A549 treated with Mapracorat at 1 μM for 4 hours (cell line): ENCODE results near the gene STIP1. TPM values are rescaled to one million over a fixed set of nuclear protein-coding genes. Genes with fewer than 3 reads are reported as not detected.

Experiments
- total RNA-seq: library from RNA; stranded (reverse); fragments of 200-300 nt; extraction: Qiagen RNA extraction; gene quantifications from 5 replicates; pipeline ENCODE4 v1.2.3, GENCODE V29; 2022

The STIP1 gene
- total RNA-seq, result 221 to 250 TPM (median 241 TPM) in 5 replicates

DNA sequence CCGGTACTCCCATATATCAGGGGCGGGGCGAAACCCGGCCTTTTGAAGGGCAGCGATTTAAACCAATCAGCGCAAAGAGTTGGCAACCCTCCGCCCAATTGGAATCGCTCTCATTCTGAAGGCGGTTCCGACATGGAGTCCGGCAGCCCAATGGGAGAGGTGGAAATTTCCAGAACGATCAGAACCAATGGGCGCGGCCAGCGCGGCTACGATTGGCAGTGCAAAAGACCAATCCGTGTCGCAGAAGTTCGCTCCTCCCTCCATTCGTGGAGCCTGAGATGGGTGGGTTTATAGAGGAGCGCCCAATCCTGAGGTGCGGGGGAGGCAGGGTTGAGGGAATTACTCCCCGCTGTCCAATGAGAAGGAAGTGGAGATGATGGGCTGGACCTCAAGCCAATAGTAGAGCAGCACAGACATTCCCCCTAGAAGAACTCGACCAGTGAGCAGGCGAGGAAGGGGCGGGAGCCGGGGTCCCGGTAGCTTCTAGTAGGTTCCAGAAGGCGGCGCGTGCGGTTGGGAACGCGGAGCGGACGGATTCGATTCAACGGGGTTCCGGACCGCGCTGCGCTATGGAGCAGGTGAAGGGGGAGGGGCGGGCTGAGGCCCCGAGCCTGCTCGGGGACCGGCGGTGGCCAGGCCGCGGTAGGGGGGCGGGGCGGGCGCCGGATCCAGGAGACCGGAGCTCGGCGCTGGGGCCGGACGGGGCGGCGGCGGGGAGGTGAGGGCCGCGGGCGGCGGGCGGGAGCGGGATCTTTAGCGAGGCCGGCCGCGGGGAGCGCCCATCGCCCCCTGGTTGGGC, at the start of gene STIP1:
Gene STIP1, plus strand, starts transcription at position 479 of the 799 bp plus-strand sequence. Its CDS starts 91 bp downstream, at position 570.

DNA sequence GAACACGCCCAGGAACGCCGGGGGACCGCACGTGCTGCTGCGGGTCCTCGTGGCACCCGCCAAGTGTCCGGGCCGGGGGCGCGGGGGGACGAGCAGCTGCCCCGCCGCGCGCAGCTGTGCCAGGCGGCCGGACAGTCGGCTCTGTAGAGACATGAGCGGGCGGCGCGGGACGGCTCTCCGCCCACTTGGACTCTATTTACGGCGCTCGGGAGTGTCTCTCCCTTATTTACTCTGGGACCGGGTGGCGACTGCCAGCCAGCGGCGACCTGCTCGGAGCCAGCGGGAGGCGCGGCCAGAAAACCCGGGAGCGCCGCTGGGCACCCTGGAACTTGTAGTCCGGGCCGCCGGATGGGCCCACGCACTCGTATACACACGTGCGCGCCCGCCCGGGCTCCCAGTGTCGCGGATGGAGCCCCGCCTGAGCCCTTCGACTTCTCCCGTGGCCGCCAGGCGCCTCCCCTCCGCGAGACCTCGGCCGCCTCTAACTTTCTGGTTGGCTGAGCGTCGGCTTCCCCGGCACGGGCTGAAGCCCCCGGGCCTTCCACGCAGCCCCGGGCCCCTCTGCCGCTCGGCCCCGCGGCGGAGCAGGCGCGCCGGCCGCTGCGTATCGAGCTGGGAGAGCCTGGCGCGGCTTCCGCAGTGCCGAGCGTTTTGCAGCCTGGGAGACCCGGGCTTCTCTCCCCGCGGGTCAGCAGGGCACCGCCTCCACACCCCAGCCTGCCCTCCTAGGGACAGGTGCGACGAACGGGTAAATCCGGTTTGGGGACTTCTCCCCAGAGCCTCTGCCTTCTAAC, 19.9 kb upstream of the STIP1 start, which contains the start of gene MACROD1:
Gene MACROD1, minus strand, starts transcription at position 272 of the 794 bp plus-strand sequence. Its CDS starts 119 bp downstream, at position 153.

DNA sequence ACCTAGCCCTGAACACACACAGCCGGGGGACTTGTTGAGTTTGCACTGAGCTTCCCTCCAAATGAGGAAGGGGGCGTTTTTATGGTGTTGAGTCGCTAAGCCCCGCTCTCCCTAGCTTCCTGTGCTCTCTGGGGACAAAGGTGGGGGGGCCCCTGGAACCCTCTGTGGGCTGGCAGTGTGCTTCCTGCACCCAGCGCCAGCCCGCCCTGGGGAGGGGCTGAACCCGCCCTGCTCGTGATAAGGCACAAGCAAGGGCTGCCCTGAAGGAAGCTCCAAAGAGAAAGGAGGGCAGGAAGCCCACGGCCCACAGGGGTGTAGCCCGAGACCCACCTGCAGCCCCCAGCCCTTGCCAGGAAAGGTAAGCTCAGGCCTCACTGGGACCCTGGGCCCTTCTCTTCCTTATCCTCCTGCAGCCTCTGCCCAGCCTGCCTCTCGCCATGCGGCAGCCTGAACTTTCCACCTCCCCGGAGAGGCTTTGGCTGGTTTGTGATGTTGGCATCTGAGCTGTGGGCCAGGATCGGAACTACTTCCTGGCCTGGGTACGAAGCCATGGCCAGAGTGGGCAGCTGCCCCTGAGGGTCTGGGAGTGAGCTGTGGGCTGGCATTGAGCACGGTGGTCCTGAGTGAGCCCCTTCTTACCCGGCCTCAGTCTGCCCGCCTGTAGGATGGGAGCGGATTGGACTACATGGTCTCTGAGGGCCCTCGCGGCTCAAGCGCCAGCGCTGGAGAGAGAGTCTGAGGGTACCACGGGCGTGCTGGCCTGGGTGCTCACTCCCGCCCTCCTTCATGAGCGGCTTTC, 20.7 kb downstream of the STIP1 start, which contains the start of gene FERMT3:
Gene FERMT3, plus strand, starts transcription at position 265 of the 799 bp plus-strand sequence. CDS start 644 bp downstream, outside the sequence.

DNA sequence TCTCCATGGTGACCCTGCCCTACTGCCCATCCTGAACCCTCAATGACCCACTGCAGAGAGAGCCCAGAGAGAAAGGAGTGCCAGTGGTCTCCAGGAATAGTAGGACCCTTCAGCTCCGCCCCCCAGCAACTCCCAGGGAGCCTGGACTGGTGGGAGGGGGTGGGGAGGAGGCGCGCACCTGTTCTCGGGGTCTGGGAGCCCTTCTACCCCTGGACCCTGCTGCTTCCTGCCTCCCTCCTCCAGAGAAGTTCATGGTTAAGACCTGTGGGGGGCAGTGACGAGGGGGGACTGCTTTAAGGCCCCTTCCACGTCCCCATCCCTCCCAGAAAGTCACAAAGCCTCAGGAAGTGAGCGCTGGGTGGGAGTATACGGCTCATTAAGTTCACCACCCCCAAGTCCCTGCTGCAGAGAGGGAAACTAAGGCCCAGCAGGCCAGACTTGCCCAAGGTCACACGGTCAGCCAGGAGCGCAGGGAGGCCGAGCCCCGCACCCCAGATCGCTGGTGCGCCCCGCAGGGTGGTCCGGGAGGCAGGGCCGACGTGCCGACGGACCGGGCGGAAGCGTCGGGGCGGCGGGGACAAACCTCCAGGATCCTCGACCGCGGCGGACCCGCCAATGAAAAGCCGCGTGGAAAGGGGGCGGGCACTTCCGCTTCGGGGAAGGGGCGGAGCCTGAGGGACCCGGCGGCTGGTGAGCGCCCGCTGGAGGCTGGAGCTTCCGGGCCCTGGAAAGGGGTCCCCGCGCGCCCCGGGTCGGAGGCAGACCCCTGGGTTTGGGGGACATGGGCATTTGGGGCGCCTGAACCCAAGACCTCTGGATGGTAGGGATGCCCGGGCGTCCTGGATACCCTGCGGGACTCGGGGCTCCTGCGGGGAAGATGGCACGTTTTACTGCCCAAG, 39.9 kb downstream of the STIP1 start, which contains the start of the genes NUDT22 and TRPT1:
Gene NUDT22, plus strand, starts transcription at position 667 of the 899 bp plus-strand sequence. CDS start 379 bp downstream, outside the sequence.
Gene TRPT1, minus strand, starts transcription at position 579 of the 899 bp plus-strand sequence. Its CDS starts 326 bp downstream, at position 253.

DNA sequence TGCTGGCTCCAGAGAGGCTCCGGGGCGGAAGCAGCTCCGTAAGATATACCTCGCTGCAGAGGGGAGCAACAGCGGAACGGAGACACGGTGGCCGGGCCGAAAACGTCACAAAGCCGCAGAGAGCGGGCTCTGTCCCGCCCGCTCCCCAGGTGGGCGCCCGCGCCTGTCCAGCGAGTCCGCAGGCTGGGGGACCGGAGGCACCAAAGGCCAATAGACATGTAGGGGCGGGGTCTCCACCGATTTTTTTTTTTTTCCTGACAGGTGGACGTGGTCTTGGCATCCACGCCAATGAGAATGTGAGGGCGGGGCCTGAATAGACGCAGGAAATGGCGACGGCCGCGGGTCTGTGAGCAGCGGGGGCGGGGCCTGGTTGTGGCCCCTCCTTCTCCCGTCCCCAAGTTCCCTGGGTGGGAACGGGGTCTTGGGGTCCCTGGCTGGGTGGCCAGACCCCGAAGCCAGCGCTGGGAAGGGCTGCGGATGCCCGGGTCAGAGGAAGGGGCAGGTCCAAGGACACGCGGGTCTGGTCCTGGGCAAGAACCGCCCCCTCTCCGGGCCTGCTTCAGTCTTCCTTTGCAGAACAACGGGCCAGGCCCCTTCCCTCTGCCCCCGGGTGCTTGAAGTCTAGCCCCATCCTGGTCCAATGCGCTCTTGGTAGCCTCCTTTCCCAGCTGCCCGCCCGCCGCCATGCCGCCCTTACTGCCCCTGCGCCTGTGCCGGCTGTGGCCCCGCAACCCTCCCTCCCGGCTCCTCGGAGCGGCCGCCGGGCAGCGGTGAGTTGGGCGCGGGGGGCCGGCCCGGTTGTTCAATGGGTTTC, 44.4 kb downstream of the STIP1 start, which contains the start of gene DNAJC4:
Gene DNAJC4, plus strand, starts transcription at position 378 of the 814 bp plus-strand sequence. Its CDS starts 307 bp downstream, at position 685.

DNA sequence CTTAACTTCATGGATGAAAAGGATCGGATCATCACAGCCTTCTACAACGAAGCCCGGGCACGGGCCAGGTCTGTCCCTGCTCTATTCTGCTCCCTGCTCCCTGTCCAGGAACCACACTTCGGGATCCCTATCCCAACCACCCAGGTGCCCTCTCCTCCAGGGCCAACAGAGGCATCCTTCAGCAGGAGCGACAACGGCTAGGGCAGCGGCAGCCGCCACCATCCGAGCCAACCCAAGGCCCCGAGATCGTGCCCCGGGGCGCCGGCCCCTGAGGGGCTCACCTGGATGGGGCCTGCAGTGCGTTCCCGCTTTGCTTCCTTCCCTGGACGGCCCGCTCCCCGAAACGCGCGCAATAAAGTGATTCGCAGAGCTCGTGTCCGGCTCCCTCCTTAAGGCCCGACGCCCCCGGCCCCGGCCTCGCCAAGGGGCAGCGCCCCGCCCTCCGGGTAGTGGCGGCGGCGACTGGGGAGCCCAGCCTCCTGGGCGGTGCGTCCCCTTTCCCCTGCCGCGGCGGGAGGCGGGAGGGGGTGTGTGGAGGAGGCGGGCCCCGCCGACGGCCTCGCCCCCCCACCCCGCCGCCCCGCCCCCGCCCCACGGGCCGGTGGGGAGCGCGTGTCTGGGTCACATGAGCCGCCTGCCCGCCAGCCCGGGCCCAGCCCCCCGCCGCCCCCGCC, 48.1 kb downstream of the STIP1 start, which contains the start of gene VEGFB:
Gene VEGFB, plus strand, starts transcription at position 672 of the 674 bp plus-strand sequence. CDS start 250 bp downstream, outside the sequence.

DNA sequence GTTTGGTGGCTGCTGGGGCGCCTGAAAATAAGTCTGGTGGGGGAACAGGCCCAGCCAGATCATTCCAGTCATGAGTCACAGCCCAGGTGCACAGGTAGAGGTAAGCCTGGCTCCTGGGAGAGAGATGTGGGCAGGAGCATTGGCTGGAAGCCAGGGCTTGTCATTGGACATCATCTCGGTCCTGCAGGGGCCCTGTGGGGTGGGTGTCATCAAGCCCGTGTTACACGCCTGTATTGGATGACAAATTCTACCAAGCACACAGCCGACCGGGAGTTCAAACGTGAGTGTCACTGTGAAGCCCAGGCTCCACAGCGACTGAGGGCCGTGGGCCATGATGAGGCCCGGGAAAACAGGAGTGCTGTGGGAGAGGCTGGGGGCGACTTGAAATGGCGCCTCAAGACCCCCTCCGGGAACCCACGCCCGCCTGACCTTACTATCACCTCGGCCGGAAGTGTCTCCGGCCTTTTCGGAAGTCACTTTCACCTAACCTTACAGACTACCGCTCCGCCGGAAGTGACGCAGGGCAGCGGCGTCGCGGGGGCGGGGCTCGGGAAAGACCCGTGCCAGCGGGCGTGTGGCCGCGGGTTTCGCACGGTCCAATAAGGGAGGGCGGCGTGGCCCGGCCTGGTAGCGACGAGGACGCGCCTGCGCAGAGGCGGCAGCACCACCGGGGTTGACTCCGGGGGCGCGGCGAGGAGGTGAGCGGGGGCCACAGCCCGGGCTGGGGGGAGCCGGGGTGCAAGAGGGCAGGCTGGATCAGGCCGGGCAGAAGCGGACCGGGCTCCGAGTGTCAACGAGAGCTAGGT, 54.7 kb downstream of the STIP1 start, which contains the start of gene FKBP2:
Gene FKBP2, plus strand, starts transcription at position 661 of the 806 bp plus-strand sequence. CDS start 1,293 bp downstream, outside the sequence.

DNA sequence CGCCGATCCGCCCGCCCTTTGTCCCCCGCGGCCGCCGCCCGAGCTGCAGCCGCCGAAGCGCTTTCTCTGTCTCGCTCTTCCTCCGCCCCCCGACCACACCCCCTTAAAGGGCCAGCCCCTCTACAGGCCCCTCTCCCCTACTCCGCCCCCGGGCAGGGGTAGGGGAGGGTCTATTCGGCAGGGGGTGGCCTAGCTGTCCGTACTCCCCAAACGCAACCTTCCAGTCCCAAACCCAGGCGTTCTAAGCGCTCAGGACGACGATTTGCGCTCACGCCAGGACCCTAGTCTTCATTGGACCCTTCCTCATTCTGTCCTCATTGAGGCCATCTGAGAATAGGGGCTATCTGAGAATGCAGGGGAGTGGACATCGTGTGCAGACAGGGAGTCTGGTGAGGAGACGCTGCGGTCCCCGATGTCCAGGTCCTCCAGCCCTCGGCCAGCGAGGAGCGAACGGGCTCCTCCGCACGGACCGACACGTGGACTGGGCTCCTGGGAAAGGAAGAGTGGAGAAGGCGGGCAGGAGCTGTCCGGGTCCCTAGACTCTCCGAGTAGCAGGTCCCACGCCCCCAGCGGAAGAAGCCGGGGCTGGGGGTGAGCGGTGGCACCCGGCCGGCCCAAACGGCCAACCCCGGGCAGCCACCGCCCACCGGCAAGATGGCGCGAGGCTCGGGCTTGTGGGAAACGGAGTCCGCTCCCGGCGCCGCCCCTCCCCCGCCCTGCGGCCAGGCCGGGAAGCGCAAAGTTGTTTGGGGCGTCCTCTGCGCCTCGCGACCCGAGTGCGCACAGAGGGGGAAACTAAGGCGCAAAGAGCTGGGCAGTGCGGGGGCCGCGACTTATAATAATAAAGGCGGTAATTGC, 61.1 kb downstream of the STIP1 start, which contains the start of gene PPP1R14B:
Gene PPP1R14B, minus strand, starts transcription at position 73 of the 858 bp plus-strand sequence. CDS start 270 bp downstream, outside the sequence.

DNA sequence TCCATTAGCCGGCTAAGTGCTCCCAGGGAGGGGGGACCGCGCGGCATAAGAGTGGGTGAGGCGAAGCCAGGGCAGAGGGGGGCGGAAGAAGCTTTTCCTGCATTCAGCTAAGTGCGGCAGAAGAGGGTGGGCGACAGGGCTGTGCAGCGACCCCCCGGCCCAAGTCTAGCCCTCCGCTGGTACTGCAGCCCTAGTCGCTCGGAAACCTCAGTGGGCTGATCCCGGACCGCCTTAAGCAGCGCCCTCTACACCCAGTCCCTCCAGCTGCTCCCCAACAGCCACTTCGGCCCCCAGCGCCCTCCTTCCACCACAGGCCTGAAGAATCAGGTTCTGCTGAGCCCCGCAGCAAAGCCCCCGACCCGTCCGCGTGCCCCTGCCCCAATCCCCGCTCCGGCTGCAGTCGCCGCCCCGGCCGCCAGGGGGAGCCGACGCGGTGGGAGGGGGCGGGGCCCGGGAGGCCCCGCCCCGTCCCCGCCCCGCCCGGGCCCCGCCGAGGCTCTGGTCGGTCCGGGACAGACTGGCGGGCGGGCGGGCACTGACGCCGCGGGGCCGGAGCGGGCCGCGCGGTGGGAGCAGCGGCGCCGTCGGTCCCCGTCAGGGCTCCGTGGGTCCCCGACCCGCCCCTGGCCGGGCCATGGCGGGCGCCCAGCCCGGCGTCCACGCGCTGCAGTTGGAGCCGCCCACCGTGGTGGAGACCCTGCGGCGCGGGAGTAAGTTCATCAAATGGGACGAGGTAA, 65.2 kb downstream of the STIP1 start, which contains the start of gene PLCB3:
Gene PLCB3, plus strand, starts transcription at position 515 of the 737 bp plus-strand sequence. Its CDS starts 120 bp downstream, at position 635.

Other genes starting within 250 kb of the STIP1 start
- gene NAA40, start 247.2 kb upstream of the STIP1 start, total RNA-seq, result 12.8 to 19.1 TPM (median 16.3 TPM) in 5 replicates
- gene COX8A, start 211.6 kb upstream of the STIP1 start, total RNA-seq, result 701 to 1,124 TPM (median 971 TPM) in 5 replicates
- 114 to 129 TPM (median 127 TPM) in 5 replicates for gene OTUB1, start 199.7 kb upstream of the STIP1 start, total RNA-seq
- 0.03 to 0.10 TPM (median 0.06 TPM) in 4 of 5 replicates, not detected in the other for gene FLRT1, start 150.2 kb upstream of the STIP1 start, total RNA-seq
- 11.4 to 17.0 TPM (median 13.6 TPM) in 5 replicates for gene MACROD1, start 20.1 kb upstream of the STIP1 start, total RNA-seq
- gene FERMT3, start 20.6 kb downstream of the STIP1 start, total RNA-seq, result 0.52 to 2.3 TPM (median 1.5 TPM) in 5 replicates
- 19.7 to 25.1 TPM (median 23.2 TPM) in 5 replicates for gene TRPT1, start 40.0 kb downstream of the STIP1 start, total RNA-seq
- 30.1 to 40.4 TPM (median 39.0 TPM) in 5 replicates for gene NUDT22, start 40.1 kb downstream of the STIP1 start, total RNA-seq
- gene DNAJC4, start 44.4 kb downstream of the STIP1 start, total RNA-seq, result 17.3 to 22.9 TPM (median 19.6 TPM) in 5 replicates
- 34.1 to 50.0 TPM (median 49.1 TPM) in 5 replicates for gene VEGFB, start 48.4 kb downstream of the STIP1 start, total RNA-seq
- gene FKBP2, start 54.9 kb downstream of the STIP1 start, total RNA-seq, result 124 to 151 TPM (median 130 TPM) in 5 replicates
- 240 to 390 TPM (median 370 TPM) in 5 replicates for gene PPP1R14B, start 60.8 kb downstream of the STIP1 start, total RNA-seq
- gene PLCB3, start 65.4 kb downstream of the STIP1 start, total RNA-seq, result 16.0 to 22.8 TPM (median 20.0 TPM) in 5 replicates
- 72.9 to 96.6 TPM (median 94.9 TPM) in 5 replicates for gene BAD, start 98.5 kb downstream of the STIP1 start, total RNA-seq
- 31.9 to 53.0 TPM (median 47.6 TPM) in 5 replicates for gene GPR137, start 99.7 kb downstream of the STIP1 start, total RNA-seq
- gene KCNK4, start 105.1 kb downstream of the STIP1 start, total RNA-seq, result not detected in 5 replicates
- gene CATSPERZ, start 114.2 kb downstream of the STIP1 start, total RNA-seq, result 1.7 to 2.7 TPM (median 2.4 TPM) in 5 replicates
- 35.7 to 60.9 TPM (median 58.2 TPM) in 5 replicates for gene ESRRA, start 119.4 kb downstream of the STIP1 start, total RNA-seq
- 391 to 479 TPM (median 434 TPM) in 5 replicates for gene TRMT112, start 131.4 kb downstream of the STIP1 start, total RNA-seq
- gene PRDX5, start 131.9 kb downstream of the STIP1 start, total RNA-seq, result 399 to 495 TPM (median 464 TPM) in 5 replicates
- 8.6 to 11.4 TPM (median 10.3 TPM) in 5 replicates for gene CCDC88B, start 154.0 kb downstream of the STIP1 start, total RNA-seq
- 46.3 to 68.4 TPM (median 63.4 TPM) in 5 replicates for gene RPS6KA4, start 173.0 kb downstream of the STIP1 start, total RNA-seq